ENCODE measurements around the gene CD63. TPM values are rescaled to one million over a fixed set of nuclear protein-coding genes. Genes with fewer than 3 reads are reported as not detected.
A peak's percentile ranks its signal among the peaks of the same experiment; 100 is the strongest.

Gene CD63
- polyA plus RNA-seq, 1 donor from 2014 or later: 217 TPM

- Histone ChIP-seq H3K27ac (ENCODE audit: low read length) (no peak overlapping the region), H3K4me2 (ENCODE audit: low read length) (no peak overlapping the region), H3F3A (ENCODE audit: insufficient read depth, low read length, poor library complexity, severe bottlenecking) (peaks cover 5% of the 10 kb centered on the region), H3K27me3 (ENCODE audit: insufficient read depth, low read depth, low read length) (no peaks in the 10 kb centered on the region), H3K9me3 (ENCODE audit: low read length) (no peaks in the 10 kb centered on the region), H3K4me3 (ENCODE audit: low read length) (peak overlapping the region; percentile 5), H3K79me2 (replicated peaks; ENCODE audit: insufficient read depth, low read length) (peaks cover 16% of the 10 kb centered on the region), H4K20me1 (ENCODE audit: insufficient read depth) (no peaks in the 10 kb centered on the region), H2AFZ (ENCODE audit: low read depth, low read length) (no peak overlapping the region), H3K36me3 (ENCODE audit: insufficient read depth, low read length) (no peaks in the 10 kb centered on the region), H3K9ac (ENCODE audit: low read length) (no peak overlapping the region), H3K9me2 (ENCODE audit: insufficient read depth, low read length) (no peaks in the 10 kb centered on the region)
- TF ChIP-seq EP300 (conservative IDR thresholded peaks at IDR 0.05; ENCODE audit: poor library complexity, severe bottlenecking) (no peak), REST (IDR thresholded peaks at IDR 0.05; ENCODE audit: borderline replicate concordance) (no peak), MXI1 (conservative IDR thresholded peaks at IDR 0.05; ENCODE audit: poor library complexity, severe bottlenecking) (no peak), TAF1 (IDR thresholded peaks at IDR 0.05; ENCODE audit: low read depth) (no peak)
Observed at GRCh38 chr12:55732288-55732687, 3.5 kb upstream of the CD63 start.

- Histone ChIP-seq H3F3A (ENCODE audit: insufficient read depth, low read length, poor library complexity, severe bottlenecking) (no peaks in the 10 kb centered on the region), H3K9ac (ENCODE audit: low read length) (peak overlapping the region; percentile 97), H3K27me3 (ENCODE audit: insufficient read depth, low read depth, low read length) (no peaks in the 10 kb centered on the region), H3K36me3 (ENCODE audit: insufficient read depth, low read length) (no peaks in the 10 kb centered on the region), H3K4me2 (ENCODE audit: low read length) (peak overlapping the region; percentile 83), H2AFZ (ENCODE audit: low read depth, low read length) (peak overlapping the region; percentile 79), H3K79me2 (replicated peaks; ENCODE audit: insufficient read depth, low read length) (peaks cover 24% of the 10 kb centered on the region), H3K9me3 (ENCODE audit: low read length) (no peaks in the 10 kb centered on the region), H3K9me2 (ENCODE audit: insufficient read depth, low read length) (no peaks in the 10 kb centered on the region), H4K20me1 (ENCODE audit: insufficient read depth) (no peaks in the 10 kb centered on the region), H3K4me3 (ENCODE audit: low read length) (peak overlapping the region; percentile 91), H3K27ac (ENCODE audit: low read length) (peak overlapping the region; percentile 100)
- TF ChIP-seq POLR2AphosphoS5 (IDR thresholded peaks at IDR 0.05) (peak; percentile 97), REST (IDR thresholded peaks at IDR 0.05; ENCODE audit: borderline replicate concordance) (peak; percentile 93), SMC3 (conservative IDR thresholded peaks at IDR 0.05; ENCODE audit: poor library complexity) (peak; percentile 45), CTCF (IDR thresholded peaks at IDR 0.05; ENCODE audit: poor library complexity, severe bottlenecking) (peak; percentile 62), MXI1 (conservative IDR thresholded peaks at IDR 0.05; ENCODE audit: poor library complexity, severe bottlenecking) (peak; percentile 33), EP300 (conservative IDR thresholded peaks at IDR 0.05; ENCODE audit: poor library complexity, severe bottlenecking) (no peak), EZH2 (IDR thresholded peaks at IDR 0.05; ENCODE audit: borderline replicate concordance, insufficient read depth, low read length, poor library complexity, severe bottlenecking) (no peak), TAF1 (IDR thresholded peaks at IDR 0.05; ENCODE audit: low read depth) (no peak), RAD21 (conservative IDR thresholded peaks at IDR 0.05) (peak; percentile 64)
Observed at GRCh38 chr12:55729819-55730818, 1.3 kb upstream of the CD63 start.
